HG03457 (cell line): ENCODE data around the gene PRRX1.

Experiments
- ATAC-seq: cut with Tn5 transposase; IDR thresholded peaks from one replicate; pipeline ENCODE4 v1.9.1; 2021; ENCODE audit warnings: moderate number of reproducible peaks; ENCODE audit not compliant: unreplicated experiment

PRRX1 gene

DNA sequence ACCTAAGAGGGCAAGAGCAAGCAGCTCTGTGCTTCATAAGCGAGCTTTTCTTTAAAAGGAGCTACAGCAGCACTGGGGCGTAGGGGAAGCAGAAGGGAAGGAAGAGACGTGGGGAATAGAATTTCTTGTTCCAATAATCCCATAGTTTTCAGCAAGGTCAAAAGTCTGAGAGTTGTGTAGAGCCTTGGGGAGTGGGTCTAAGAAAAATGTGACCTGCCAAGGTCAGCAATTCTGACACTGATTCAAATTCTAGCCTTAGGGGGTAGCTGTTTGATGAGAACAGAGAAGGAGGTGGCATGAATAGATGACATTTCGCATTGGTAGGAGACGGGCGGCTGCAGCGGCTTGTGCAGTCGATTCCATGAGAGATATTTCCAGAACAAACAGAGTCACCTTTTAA is 22.4 kb downstream of the PRRX1 start:
- no peak for ATAC-seq

DNA sequence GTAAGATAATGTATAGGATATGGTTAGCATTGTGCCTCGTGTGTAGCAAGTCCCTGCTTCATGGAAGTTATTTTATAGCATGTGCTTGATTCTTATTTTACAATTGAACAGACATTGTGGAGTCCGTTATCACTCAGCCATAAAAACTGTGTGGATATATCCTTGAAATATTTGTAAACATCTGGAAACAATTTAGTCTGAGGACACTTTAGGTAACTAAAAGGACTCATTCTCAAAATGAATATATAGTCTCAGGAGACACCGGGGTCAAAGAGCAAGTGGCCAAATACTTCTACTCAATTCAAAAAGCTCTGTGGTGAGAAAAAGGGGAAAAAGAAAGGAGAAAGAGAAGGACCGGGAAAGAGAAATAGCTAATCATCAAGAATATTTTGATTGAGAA is 23.7 kb downstream of the PRRX1 start:
- ATAC-seq, result no peak

DNA sequence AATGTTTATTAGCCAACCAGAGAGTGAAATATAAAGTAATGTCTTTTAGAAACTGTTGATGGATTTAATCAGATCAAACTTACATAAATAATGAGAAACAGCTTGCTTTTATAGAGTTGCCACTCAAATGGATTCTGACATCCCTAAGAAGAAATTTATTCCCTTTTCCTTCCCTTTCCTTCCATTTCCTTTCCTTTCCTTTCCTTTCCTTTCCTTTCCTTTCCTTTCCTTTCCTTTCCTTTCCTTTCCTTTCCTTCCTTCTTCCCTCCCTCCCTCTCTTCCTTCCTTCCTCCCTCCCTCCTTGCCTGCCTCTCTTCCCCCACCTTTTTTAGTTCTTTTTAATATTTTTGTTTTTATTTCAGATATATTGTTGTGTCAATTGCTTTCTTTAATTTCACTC is 27.3 kb downstream of the PRRX1 start:
- ATAC-seq, result no peak

DNA sequence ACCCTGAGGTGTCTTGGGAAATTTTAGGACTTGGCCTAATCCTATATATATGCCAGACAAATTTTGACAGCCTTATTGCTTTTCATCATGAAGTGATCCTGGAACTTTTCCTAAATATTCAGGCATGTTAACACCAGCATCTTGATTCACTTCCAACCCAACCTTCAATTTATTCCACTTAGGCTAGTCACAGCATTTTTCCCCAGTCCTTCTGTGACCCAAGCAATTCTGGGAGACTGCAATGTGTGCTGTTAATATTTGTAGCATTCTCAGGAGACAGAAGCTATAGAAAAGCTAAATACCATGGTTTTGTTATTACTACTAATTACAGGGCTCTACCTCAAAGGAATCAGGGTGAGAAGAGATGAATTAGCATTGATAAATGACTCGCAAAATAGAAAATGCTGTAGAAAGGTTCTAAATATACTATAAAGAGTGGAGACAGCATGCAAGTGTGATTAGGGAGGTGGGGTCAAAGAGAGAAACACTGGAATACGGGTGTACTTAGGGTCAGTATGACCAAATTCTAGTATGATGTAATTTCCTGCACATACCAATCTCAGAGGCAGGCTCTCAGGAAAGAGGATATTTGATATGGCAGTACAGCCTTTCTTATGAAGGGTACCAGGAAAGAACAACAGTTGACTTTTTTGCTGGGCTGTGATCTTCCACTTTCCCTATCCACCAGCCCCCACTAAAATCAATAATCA is 29.1 kb downstream of the PRRX1 start:
- ATAC-seq, result no peak

DNA sequence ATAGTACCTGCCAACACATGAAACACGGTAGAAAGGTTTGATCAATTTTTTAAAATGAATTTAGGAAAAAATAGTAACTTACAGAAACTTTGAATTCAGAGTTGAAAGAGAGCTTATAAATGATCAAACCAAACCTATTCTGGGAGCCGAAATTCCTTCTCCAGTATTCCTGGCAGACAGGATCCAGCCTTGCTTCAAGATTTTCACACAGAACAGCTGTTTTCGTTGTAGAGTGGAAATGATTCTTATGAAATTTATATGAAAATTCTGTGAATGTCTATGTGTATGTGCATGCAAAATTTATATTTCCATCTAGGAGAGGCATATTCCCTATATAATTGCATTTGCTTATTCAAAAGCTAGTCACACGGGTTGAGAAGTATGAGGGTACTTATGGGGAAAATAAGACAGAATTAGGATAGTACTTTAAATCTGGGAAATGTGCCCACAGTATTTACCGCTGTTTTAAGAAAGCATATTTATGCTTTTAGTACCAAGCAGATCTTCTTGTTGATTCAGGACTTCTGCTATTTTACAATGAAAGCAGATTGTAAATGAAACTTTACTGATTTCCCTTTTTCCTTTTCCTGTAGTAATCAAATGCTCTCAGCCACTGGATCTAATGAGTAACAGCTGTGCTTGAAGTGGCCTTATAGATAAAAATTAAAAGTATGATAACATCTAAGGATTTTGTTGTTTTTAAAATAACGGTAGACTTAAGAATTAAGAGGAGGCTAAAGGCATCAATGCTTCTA is 30.4 kb downstream of the PRRX1 start:
- ATAC-seq, result no peak

DNA sequence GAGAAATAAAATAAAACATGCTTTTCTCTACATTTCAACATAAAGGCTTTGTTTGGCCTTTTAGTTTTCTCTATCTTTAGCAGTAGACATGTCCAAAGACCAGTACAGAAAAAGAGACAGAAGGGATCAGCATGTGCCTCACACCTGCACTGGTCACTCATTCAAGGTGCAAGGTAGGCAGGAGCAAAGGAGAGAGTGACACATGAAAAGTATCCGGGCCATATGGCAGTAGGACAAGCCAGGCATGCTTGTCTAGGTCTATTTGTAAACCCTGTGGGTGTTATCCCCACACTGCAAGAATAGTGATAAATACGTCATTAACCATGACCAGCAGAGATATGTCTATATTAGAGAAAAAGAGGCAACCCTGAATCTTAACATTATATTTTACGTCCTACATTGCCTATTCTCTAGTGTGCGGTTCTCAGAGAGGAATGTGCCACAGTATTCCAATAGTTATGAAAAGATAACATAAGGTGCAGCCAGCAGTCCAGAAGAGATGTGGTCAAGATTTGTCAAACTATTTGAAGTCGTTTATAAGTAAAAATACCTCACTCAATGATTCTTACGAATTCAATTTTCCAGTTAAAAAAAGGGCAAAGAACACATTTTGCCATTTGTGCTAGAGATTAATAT is 32.1 kb downstream of the PRRX1 start:
- no peak for ATAC-seq

DNA sequence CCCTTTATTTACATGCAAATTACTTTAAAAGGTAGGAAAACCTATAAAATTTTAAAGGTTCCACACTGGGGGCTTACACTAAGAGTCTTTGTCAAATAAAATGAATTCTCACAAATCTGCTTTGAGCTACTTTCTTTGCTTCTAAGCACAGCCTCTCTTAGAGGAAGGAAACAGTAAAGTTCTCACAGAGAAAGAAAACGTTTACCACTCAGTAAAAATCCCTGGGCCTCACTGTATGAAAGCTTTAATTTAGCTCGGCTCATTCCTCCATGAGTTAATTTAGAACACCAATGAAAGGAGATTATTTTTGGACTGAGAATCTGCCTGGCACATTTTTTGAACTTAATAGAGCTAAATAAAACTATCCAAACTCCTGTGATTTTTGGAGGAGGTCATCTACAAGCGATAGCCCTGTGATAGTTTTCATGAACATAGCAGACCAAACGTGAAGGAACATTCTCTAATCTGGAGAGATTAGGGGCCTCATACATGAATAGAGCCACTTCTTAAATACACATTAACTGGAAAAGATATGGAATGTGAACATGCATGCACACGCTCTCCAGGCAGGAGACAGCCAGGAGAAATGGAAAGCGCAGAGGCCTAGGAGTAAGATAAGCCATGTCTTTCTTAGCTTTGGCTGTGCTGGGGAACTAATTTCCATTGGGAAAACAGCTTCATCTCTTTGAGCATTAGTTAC is 32.8 kb downstream of the PRRX1 start:
- no peak for ATAC-seq

DNA sequence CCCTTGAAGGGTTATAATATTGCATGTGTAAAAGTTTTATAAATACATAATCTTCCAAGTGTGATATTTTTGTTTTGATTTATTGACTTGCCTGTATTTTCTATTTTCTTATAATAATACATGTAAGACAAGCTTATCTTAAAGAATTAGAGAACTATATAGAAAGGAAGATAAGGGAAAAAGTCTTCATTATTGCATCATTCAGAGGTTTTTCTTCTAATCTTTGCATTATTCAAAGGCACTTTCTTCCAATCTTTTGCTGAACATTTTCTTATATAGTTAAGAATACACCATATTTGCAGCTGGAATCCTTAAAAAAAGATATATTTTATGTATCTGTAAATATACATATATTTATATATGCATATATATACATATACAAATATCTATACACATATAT is 33.4 kb downstream of the PRRX1 start:
- ATAC-seq, result no peak

DNA sequence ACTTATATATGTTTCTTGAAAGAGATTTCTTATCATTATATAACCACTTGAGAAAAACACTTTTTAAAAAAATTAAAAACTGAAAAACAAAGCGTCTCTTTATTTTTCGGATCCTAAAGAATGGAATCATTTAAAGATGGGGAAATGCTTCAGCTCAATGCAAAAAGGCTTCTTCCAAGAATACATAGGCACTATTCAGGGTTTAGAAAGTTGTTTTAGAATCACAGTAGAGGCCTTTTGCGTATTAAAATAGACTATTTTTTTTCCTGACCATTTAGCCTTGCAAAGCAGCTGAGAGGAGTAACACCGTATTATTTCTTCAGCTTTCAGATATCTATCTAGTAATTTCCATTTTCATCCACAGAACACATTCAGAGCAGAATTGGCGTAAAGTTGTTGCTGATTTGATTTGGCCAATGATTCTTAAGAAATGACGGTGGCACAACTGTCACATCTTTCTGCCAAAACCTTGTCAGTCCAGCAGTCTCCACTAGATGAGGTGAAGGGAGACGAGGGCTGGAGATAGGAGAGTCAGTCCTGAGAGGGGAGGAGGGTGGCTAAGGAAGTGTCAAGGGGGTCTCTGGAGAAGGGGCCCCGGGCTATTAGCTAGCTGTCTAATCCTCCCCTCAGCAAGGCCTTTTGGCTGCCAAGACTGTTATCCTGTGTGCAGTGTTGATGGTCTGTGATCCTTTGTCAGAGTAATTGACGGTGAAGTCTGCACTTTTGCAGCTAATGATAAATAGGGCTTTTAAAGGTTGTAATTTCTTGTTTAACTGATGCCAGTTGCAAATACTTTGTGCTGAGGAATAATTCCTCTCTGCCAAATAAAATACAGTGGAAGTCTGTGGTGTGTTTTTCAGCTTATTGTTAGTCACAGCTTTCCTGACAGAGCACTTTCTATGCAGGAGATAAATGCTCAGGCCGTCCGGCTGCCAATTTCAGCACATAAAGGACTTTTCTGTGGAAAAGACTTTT is 34.7 kb downstream of the PRRX1 start:
- no peak for ATAC-seq

DNA sequence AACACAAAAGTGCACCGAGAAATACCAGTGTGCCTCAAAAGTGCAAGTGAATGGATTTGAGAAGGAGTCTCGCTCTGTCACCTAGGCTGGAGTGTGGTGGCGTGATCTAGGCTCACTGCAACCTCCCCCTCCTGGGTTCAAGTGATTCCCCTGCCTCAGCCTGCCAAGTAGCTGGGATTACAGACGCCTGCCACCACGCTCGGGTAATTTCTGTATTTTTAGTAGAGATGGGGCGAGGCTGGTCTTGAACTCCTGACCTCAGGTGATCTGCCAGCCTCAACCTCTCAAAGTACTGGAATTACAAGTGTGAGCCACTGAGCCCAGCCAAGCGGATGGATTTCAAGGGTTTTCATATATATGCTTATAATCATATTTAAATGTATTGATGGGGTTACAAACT is 35.8 kb downstream of the PRRX1 start:
- no peak for ATAC-seq

DNA sequence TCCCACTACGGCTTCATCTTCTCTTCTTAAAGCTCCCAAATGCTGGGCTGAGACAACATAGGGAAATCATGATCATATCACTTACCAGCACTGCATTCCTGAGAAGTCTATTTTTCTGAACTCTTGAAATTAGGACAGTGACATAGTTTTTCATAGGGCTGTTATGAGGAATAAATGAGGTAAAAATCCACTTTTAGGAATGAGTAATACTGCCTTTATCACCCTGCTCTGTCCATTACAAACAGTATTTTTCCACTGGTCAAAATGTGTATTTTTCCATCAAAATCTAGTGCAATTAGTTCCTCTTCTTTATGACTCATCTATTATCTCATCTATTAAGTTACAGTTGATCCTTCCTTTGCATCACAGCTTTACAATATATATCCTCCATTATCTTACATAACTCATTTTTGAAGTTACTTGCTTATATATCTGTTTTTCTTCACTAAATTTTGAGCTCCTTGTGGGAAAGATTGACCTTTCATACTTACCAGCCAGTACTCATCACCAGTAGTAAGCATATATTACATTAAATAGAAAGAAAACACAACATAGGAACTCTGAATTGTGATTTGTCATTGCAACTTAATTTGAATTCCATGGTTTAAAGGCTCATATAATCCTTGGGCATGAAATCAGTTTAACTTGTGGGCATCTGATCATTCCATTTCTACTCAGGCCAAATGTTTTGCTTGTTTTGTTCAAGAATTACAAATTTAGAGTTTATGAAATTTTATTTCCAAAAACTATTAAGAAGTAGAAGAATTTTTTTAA is 37.1 kb downstream of the PRRX1 start:
- ATAC-seq, result no peak

DNA sequence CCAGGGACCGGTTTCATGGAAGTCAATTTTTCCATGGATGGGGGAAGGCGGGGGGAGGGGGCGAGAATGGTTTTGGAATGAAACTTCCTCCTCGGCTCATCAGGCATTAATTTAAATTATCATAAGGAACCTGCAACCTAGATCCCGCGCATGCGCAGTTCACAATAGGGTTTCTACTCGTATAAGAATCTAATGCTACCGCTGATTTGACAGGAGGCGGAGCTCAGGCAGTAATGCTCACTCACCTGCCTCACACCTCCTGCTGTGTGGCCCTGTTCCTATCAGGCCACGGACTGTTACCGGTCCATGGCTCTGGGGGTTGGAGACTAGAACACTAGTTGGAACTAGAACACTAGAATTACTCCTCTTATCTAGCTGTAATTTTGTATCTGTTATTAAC is 38.0 kb downstream of the PRRX1 start:
- ATAC-seq, result no peak

DNA sequence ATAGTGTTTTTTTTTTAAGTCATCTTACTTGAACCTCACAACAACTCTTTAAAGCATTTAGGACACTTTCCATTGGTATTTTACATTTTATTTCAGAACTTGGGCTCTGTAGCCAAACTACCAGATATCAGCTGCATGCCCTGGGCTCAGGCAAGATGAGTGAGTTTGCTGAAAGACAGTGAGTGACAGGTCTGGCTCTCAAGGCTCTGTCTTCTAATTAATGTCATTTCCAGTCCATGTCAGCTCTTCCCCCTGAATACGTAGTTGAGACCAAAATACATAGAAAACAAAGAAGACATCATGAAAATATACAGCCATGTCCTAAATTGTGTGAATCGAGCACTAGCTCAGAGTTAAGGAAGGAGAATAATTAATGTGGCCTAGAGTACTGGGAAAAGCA is 39.7 kb downstream of the PRRX1 start:
- no peak for ATAC-seq

DNA sequence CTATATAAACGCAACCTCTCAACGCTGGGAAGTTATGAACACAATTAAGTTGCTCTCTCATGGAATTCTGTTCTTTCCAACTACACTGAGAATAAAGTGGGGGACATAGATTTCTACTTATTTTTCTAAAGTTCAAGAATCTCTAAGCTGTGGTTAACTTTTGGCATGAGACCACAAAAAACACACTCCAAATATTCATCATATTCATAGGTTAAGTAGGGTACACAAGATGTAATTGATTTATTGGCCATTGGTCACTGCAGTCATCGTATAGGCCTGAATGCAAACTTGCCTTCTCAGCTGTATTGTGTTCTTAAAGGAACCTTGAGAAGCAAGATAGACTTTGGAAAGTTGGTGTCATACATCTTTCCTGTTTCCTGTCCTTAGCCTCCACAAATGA is 40.3 kb downstream of the PRRX1 start:
- ATAC-seq, result no peak

DNA sequence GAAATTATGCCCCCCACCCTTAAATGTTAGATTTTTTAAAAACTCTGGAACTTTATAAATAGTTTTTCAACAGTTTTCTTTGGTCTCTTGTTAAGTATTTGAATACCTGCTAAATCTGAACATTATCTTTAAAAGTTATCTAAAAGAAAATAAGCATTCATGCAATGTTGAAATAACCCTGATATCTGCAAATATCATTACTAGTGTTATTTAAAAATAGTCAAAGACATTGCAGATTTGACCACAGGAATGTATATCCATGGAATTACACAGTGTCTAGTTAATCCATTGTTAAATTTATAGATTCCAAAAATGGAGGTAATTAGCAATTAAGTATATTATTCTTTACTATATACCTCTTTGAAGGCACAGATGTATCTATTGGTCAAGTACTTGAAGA is 42.0 kb downstream of the PRRX1 start:
- no peak for ATAC-seq

DNA sequence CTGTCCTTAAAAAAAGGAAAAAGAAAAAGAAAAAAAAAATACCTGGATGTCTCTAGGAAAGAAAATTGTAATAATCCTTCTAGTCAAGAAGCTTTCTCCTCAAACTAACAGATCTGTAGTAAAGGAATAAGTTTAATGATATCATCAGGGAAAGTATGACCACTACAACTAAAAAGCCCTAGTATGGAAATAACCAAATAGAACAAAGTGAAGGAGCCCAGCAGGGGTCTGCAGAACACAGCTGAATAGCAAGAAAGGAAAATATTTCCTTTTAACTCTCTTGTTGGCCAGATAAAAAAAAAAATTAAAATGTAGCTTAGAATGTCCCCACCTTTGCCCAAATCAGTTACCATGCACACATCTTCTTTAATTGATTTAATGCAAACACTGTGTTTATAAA is 43.2 kb downstream of the PRRX1 start:
- ATAC-seq, result no peak

DNA sequence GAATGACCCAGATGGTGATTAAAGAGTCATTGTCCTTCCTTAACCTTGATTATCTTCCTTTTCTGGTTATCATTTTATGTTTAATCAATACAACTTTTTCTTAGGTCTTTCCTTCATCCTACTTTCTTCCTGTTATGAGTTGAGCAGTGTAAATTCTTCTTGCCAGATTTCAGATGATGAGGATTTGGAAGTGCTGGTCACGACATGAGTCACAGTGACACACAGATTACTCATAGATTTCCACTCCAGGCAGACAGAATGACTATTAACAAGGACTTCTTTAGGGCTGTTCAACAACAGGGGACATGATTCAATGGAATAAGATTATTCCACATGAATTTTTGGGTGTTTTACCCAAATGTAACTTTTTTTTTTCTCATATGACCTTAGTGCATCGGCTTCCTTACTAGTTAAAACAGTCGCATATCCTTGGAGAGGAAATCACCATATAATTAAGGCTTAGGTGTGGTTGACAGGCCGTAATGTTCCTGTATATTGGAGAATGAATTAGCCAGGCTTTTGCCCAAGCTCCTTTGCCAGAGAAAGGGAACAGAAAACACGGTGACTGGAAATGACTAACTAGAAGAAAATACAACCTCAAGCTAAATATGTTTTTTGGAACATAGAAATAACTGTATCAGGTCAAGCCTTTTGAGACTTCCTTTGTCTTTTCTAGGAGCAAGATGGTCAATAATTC is 44.2 kb downstream of the PRRX1 start:
- ATAC-seq, result no peak

DNA sequence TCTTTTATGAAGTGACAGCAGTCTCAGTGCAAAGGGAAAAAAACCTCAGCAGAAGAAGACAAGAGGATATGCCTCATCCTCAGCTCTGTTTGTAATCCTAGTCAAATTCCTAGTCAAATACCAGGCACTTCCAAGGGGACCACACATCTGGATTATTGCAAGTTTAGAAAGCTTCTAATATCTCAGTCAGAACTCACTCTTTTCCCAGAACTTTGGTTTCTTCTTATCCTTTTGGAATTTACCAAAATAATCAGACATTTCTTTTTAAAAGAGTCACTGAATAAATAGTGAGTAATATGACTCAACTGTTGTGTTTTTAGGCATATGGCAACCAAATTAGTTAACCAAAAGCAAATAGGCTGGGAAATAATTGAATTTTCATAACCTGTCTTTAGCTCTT is 47.8 kb downstream of the PRRX1 start:
- ATAC-seq, result no peak

DNA sequence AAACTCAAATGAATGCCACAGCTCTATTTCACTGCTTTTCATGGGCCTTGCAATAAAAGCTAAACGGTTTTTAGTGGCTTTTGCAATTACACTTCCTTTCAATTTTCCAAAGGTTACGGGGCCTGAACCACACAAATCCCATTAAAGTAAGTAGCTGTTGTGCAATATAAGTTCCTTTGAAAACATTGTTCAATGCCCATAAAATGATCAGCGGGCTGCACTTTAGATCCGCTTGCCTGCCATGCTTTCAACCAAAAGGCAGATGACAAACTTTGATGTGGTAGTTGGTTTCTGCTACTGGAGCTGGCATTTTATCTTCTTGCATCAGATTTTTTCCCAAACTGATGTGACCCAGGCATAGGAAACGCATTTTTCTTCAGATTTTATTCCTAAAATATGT is 50.2 kb downstream of the PRRX1 start:
- no peak for ATAC-seq
